Measurements from ENCODE around the gene TESPA1.

DNA sequence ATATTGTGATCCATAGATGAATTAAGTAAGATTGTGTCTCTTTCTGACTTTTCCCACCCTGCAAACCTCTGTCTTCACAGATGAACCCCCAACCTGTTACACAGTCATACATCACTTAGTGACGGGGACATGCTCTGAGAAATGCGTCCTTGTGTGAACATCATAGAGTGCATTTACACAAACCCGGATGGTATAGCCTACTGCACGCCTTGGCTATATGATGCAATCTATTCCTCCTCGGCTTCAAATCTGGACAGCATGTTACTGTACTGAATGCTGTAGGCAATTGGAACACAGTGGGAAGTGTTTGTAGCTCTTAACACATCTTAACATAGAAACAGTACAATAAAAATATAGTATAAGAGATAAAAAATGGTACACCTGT is 7.4 kb upstream of the TESPA1 start:
- TF ChIP-seq POLR2AphosphoS5 (IDR thresholded peaks at IDR 0.05; ENCODE audit: low read depth, low read length) = no peak
- TF ChIP-seq, protein P1, sequence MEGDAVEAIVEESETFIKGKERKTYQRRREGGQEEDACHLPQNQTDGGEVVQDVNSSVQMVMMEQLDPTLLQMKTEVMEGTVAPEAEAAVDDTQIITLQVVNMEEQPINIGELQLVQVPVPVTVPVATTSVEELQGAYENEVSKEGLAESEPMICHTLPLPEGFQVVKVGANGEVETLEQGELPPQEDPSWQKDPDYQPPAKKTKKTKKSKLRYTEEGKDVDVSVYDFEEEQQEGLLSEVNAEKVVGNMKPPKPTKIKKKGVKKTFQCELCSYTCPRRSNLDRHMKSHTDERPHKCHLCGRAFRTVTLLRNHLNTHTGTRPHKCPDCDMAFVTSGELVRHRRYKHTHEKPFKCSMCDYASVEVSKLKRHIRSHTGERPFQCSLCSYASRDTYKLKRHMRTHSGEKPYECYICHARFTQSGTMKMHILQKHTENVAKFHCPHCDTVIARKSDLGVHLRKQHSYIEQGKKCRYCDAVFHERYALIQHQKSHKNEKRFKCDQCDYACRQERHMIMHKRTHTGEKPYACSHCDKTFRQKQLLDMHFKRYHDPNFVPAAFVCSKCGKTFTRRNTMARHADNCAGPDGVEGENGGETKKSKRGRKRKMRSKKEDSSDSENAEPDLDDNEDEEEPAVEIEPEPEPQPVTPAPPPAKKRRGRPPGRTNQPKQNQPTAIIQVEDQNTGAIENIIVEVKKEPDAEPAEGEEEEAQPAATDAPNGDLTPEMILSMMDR (IDR thresholded peaks at IDR 0.05) = no peak
